H1 (cell line): ENCODE measurements around the gene KLHL21. TPM values are rescaled to one million over a fixed set of nuclear protein-coding genes. Genes with fewer than 3 reads are reported as not detected.

Experiments
- CTCF ChIA-PET: fragments of 300-600 bp; sonication (Branson Sonifier 250); formaldehyde crosslinking; loops from one replicate; lab custom pipeline; 2021; ENCODE audit not compliant: partially characterized antibody; lab: Charles Lee
- POLR2A ChIA-PET: fragments of 300-600 bp; sonication (Branson Sonifier 250); formaldehyde crosslinking; loops from one replicate; lab custom pipeline; 2021; ENCODE audit warnings: inconsistent platforms; ENCODE audit not compliant: partially characterized antibody; lab: Charles Lee
- DNase-seq, 2 experiments: peaks; one replicate each; pipeline versions ENCODE4 v3.0.0 to v3.0.0-alpha.2; 2010 to 2022; ENCODE audit warnings: low spot score in 2 of 2, low read depth in 1 of 2, mixed read lengths in 1 of 2
- FAIRE-seq: peaks from 2 replicates; lab custom pipeline; 2011; peaks lifted over from hg19 to GRCh38; lab: Jason Lieb, UNC
- H2AFZ ChIP-seq: 2 replicates; pipeline ENCODE4 v1.8.1; 2012; ENCODE audit warnings: low read length, inconsistent platforms
- H2AK5ac ChIP-seq: 2 replicates; pipeline ENCODE4 v1.6.1; 2013; ENCODE audit warnings: low read depth, low read length
- H2BK120ac ChIP-seq: replicated peaks from 2 replicates; pipeline ENCODE3; 2013; ENCODE audit warnings: low read depth, low read length, inconsistent platforms
- H2BK12ac ChIP-seq: 2 replicates; pipeline ENCODE4 v1.6.1; 2013; ENCODE audit warnings: low read depth, low read length
- H2BK15ac ChIP-seq: 2 replicates; pipeline ENCODE4 v1.6.1; 2013; ENCODE audit warnings: low read length
- H2BK20ac ChIP-seq: 2 replicates; pipeline ENCODE4 v1.6.1; 2013; ENCODE audit warnings: low read length
- H2BK5ac ChIP-seq: 2 replicates; pipeline ENCODE4 v1.6.1; 2013; ENCODE audit warnings: low read depth, low read length
- H3K14ac ChIP-seq: 2 replicates; pipeline ENCODE4 v1.6.1; 2013; ENCODE audit warnings: inconsistent platforms; ENCODE audit not compliant: insufficient read length
- H3K18ac ChIP-seq: 2 replicates; pipeline ENCODE4 v1.6.1; 2013; ENCODE audit warnings: low read length; ENCODE audit errors: extremely low read depth
- H3K23ac ChIP-seq: 2 replicates; pipeline ENCODE4 v1.6.1; 2013; ENCODE audit warnings: inconsistent platforms; ENCODE audit not compliant: insufficient read length
- H3K23me2 ChIP-seq: 2 replicates; pipeline ENCODE4 v1.6.1; 2013; ENCODE audit warnings: low read depth, low read length
- H3K27ac ChIP-seq: 2 replicates; pipeline ENCODE4 v1.6.1; 2011; ENCODE audit warnings: low read depth, low read length, inconsistent platforms
- H3K27me3 ChIP-seq, 4 experiments: replicated peaks in 1 of 4; 1 replicate in 1 of 4; 2 replicates in 3 of 4; pipeline versions ENCODE4 v1.6.1 to v1.8.1; 2011 to 2013; ENCODE audit warnings: low read length in 3 of 4, mild to moderate bottlenecking in 3 of 4, inconsistent platforms in 2 of 4, mixed read lengths in 2 of 4, moderate library complexity in 1 of 4; ENCODE audit not compliant: control insufficient read depth in 3 of 4, insufficient read depth in 3 of 4; ENCODE audit errors: extremely low read depth in 1 of 4
- H3K36me3 ChIP-seq, 4 experiments: 2 replicates each; pipeline versions ENCODE4 v1.6.1 to v1.8.1; 2011 to 2013; ENCODE audit warnings: mild to moderate bottlenecking in 4 of 4, low read length in 3 of 4, moderate library complexity in 2 of 4, control low read depth in 1 of 4, inconsistent platforms in 1 of 4; ENCODE audit not compliant: insufficient read depth in 4 of 4, control insufficient read depth in 2 of 4
- H3K4ac ChIP-seq: replicated peaks from 2 replicates; pipeline ENCODE3; 2013; ENCODE audit warnings: low read length, low read depth, mixed read lengths, inconsistent platforms; ENCODE audit not compliant: insufficient read length
- H3K4me1 ChIP-seq, 4 experiments: replicated peaks in 1 of 4; 1 replicate in 1 of 4; 2 replicates in 3 of 4; pipeline versions ENCODE4 v1.6.1 to v1.8.1; 2011 to 2013; ENCODE audit warnings: low read length in 3 of 4, inconsistent platforms in 2 of 4, mixed read lengths in 1 of 4; ENCODE audit not compliant: insufficient read depth in 4 of 4, control insufficient read depth in 3 of 4
- H3K4me2 ChIP-seq, 2 experiments: 2 replicates each; pipeline versions ENCODE4 v1.6.1 to v1.8.1; 2011 to 2013; ENCODE audit warnings: low read depth in 2 of 2, low read length in 2 of 2, control low read depth in 1 of 2, inconsistent platforms in 1 of 2, mild to moderate bottlenecking in 1 of 2; ENCODE audit not compliant: insufficient read depth in 1 of 2
- H3K4me3 ChIP-seq, 4 experiments: fragments of 200-600, 300-600 bp in 1 of 4; sonication (generic), shearing (Covaris generic), sonication (Bioruptor Twin) in 1 of 4; 2 replicates each; pipeline versions ENCODE4 v1.5.1 to v1.8.1; 2011 to 2016; ENCODE audit warnings: low read length in 4 of 4, low read depth in 3 of 4, control low read depth in 2 of 4, inconsistent platforms in 2 of 4, mild to moderate bottlenecking in 2 of 4, mixed read lengths in 1 of 4, moderate library complexity in 1 of 4; ENCODE audit not compliant: insufficient read depth in 2 of 4; ENCODE audit errors: extremely low read depth in 1 of 4
- H3K56ac ChIP-seq: replicated peaks from 2 replicates; pipeline ENCODE3; 2013; ENCODE audit warnings: low read depth, mild to moderate bottlenecking, mixed read lengths, low read length, inconsistent platforms; ENCODE audit not compliant: insufficient read length
- H3K79me1 ChIP-seq: 2 replicates; pipeline ENCODE4 v1.6.1; 2013; ENCODE audit warnings: low read depth, low read length, control low read depth
- H3K79me2 ChIP-seq, 2 experiments: 2 replicates each; pipeline versions ENCODE4 v1.6.1 to v1.8.1; 2012 to 2013; ENCODE audit warnings: low read length in 2 of 2, mild to moderate bottlenecking in 2 of 2, inconsistent platforms in 1 of 2; ENCODE audit not compliant: insufficient read depth in 2 of 2, control insufficient read depth in 1 of 2
- H3K9ac ChIP-seq, 4 experiments: replicated peaks in 1 of 4; 1 replicate in 1 of 4; 2 replicates in 3 of 4; pipeline versions ENCODE4 v1.6.1 to v1.8.1; 2011 to 2013; ENCODE audit warnings: low read depth in 3 of 4, low read length in 3 of 4, control low read depth in 2 of 4, mild to moderate bottlenecking in 2 of 4, moderate library complexity in 2 of 4, inconsistent platforms in 1 of 4; ENCODE audit errors: extremely low read depth in 1 of 4
- H3K9me3 ChIP-seq, 2 experiments: 2 replicates each; pipeline versions ENCODE4 v1.6.1 to v1.8.1; 2012 to 2013; ENCODE audit warnings: mild to moderate bottlenecking in 2 of 2, moderate library complexity in 2 of 2, control low read depth in 1 of 2, inconsistent platforms in 1 of 2, low read depth in 1 of 2, low read length in 1 of 2, mixed read lengths in 1 of 2; ENCODE audit not compliant: insufficient read depth in 2 of 2
- H4K20me1 ChIP-seq, 2 experiments: replicated peaks in 1 of 2; 2 replicates each; pipeline versions ENCODE3 to v1.8.1; 2011 to 2013; ENCODE audit warnings: inconsistent platforms in 2 of 2, low read length in 2 of 2, mild to moderate bottlenecking in 1 of 2; ENCODE audit not compliant: insufficient read depth in 2 of 2, control insufficient read depth in 1 of 2
- H4K5ac ChIP-seq: 2 replicates; pipeline ENCODE4 v1.6.1; 2013; ENCODE audit warnings: low read length, low read depth, mixed read lengths, inconsistent platforms; ENCODE audit not compliant: insufficient read length
- H4K8ac ChIP-seq: 2 replicates; pipeline ENCODE4 v1.8.0; 2013; ENCODE audit warnings: mild to moderate bottlenecking, moderate library complexity, low read length, inconsistent platforms; ENCODE audit not compliant: insufficient read depth; ENCODE audit errors: extremely low read depth
- H4K91ac ChIP-seq: replicated peaks from 2 replicates; pipeline ENCODE3; 2013; ENCODE audit warnings: low read length, mixed read lengths, inconsistent platforms; ENCODE audit not compliant: insufficient read length
- ASH2L ChIP-seq: fragments of 200-600, 300-600 bp; sonication (generic); IDR thresholded peaks from one replicate; pipeline ENCODE4 v1.7.1; 2017; ENCODE audit warnings: low read length
- GABPA ChIP-seq: IDR thresholded peaks from 2 replicates; pipeline ENCODE4 v1.6.1; 2011; ENCODE audit warnings: mild to moderate bottlenecking, low read length, moderate library complexity, borderline replicate concordance; ENCODE audit not compliant: insufficient read depth
- RBBP5 ChIP-seq: IDR thresholded peaks from 2 replicates; pipeline ENCODE4 v1.7.1; 2012; ENCODE audit warnings: low read depth, mild to moderate bottlenecking, inconsistent platforms, low read length, moderate library complexity, borderline replicate concordance
- WGBS, 2 experiments: shearing (Covaris generic) in 1 of 2; methylation state at CpG; one replicate each; pipeline versions ENCODE4 v1.1.6 to v1.1.7; 2013 to 2015; ENCODE audit warnings: low lambda C conversion rate in 2 of 2, mixed read lengths in 2 of 2, inconsistent platforms in 1 of 2, low coverage in 1 of 2, missing lambda C conversion rate in 1 of 2; ENCODE audit not compliant: insufficient replicate concordance in 2 of 2, insufficient coverage in 1 of 2, insufficient read length in 1 of 2; ENCODE audit errors: extremely low coverage in 1 of 2, missing lambda C conversion rate in 1 of 2; 5-methylcytosine and 5-hydroxymethylcytosine counted together
- polyA plus RNA-seq, 7 experiments: library from polyadenylated mRNA; depleted of rRNA in 3 of 7; stranded (reverse) in 5 of 7; unstranded in 2 of 7; fragments of >200 nt in 5 of 7; fragments of 200-250 nt in 2 of 7; gene quantifications; 1 replicate in 5 of 7; 2 replicates in 1 of 7; 4 replicates in 1 of 7; pipeline versions ENCODE4 v1.2.1 to v1.2.3, GENCODE V29; 2011 to 2013; ENCODE audit warnings: missing spikeins in 2 of 7, mixed read lengths in 2 of 7
- total RNA-seq: library from RNA; stranded (reverse); fragmentation: NEBNext Ultra II Directional; extraction: Animal tissue kit (Norgen Biotek cat#: 25700); gene quantifications from 2 replicates; pipeline ENCODE4 v1.2.1, GENCODE V29; 2021

KLHL21 gene
- total and polyA plus RNA-seq, 2 of the 8 experiments (the other 6 are each of a cell fraction or from before 2014, with no cell fraction given) = 11.9 to 22.3 TPM

DNA sequence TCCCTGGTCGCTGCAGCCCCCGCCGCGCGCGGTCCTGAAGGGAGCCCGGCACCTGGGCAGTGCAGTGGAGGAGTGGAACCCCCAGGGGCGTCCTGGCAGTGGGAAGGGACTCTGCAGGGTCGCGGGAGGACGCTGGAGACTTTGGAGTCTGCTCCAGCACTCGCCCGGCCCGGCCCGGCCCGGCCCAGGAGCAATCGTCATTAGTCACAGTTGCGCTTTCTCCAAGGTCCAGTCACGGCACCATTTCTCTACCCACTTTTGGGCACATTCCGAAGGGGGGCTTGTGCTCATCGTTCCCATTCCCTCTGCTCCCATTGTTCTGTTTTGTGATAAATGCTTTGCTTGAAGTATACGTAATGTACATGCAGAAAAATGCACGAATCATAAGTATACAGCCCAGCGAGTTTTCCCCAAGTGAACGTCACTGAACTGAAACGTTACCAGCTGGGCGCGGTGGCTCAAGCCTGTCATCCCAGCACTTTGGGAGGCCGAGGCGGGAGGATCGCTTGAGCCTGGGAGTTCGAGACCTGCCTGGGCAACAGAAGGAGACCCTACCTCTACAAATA lies 23.0 kb upstream of the KLHL21 start:
- Histone ChIP-seq H2BK12ac (no peak overlapping the region), H3K27me3 (no peaks in the 10 kb centered on the region), H2BK20ac (no peak overlapping the region), H3K27ac (no peak overlapping the region), H3K36me3 (peaks cover 5 to 40% (median 22%) of the 10 kb centered on the region in 4 experiments), H3K23me2 (no peaks in the 10 kb centered on the region; the same call in 1 of the 2 replicates), H4K5ac (no peak overlapping the region), H3K9me3 (no peaks in the 10 kb centered on the region), H2AFZ (peak overlapping the region; percentile 75; the same call in 1 of the 2 replicates), H3K18ac (no peak overlapping the region), H4K8ac (peak overlapping the region; percentile 93; the same call in 1 of the 2 replicates), H4K20me1 (peaks cover 8 to 17% of the 10 kb centered on the region in 2 experiments), H4K91ac (no peak overlapping the region), H2BK15ac (no peak overlapping the region), H3K79me2 (peaks cover 0 to 30% of the 10 kb centered on the region in 2 experiments; a peak in 3 of 4 replicates), H3K4ac (no peak overlapping the region), H2AK5ac (no peak overlapping the region), H3K79me1 (peaks cover 2% of the 10 kb centered on the region; the same call in 1 of the 2 replicates), H3K4me2 (peak overlapping the region; percentile 64 to 71), H3K9ac (peak overlapping the region; percentile 13 to 70 (median 54); a peak in 5 of 7 replicates), H3K56ac (peak overlapping the region; percentile 37), H3K4me3 (peak overlapping the region; percentile 74 to 83 (median 76)), H2BK5ac (no peak overlapping the region), H3K14ac (no peak overlapping the region), H3K4me1 (0 out of 7 replicates have a peak, but pooled peaks cover 0 to 2% (median 0%) of the 10 kb centered on the region in 4 experiments), H3K23ac (no peak overlapping the region), H2BK120ac (no peak overlapping the region)
- no peak for FAIRE-seq
- DNase-seq = no peak
- ChIA-PET CTCF (interaction anchor here (1.0 to 4.7 kb wide), 5 partner anchors 10 to 136 kb away, joined by 4 to 21 read pairs (median 6); no protein-coding TSS in a partner anchor), POLR2A (interaction anchor here (1.0 to 14.3 kb wide), 6 partner anchors 9 to 40 kb away, joined by 3 to 175 read pairs (median 6); partner anchors contain the start of gene KLHL21)
- WGBS, 2 experiments = 36% methylated on average over 25 of the region's 32 CpGs; no CpG with 5 or more reads in 1 of the 2 experiments
- TF ChIP-seq ASH2L (peak; percentile 10), RBBP5 (0 out of 2 replicates have a peak, but pooled peaks have one; percentile 14), GABPA (no peak)
